DOHH2 (cell line): ENCODE results near the gene TMEM132D.

Experiments
- H3F3A ChIP-seq: fragments of 200-600 bp; sonication (generic), shearing (Covaris generic); 2 replicates; pipeline ENCODE4 v1.6.0; 2016; ENCODE audit warnings: antibody characterized with exemption, mild to moderate bottlenecking; ENCODE audit not compliant: control insufficient read depth, insufficient read depth
- H3K27ac ChIP-seq: fragments of 200-600 bp; sonication (generic); 2 replicates; pipeline ENCODE4 v1.5.1; 2014; ENCODE audit warnings: low read depth, mild to moderate bottlenecking, low read length, moderate library complexity
- H3K27me3 ChIP-seq: fragments of 200-600 bp; sonication (generic); 2 replicates; pipeline ENCODE4 v1.6.1; 2014; ENCODE audit warnings: mild to moderate bottlenecking, low read length, mixed read lengths; ENCODE audit not compliant: control insufficient read depth
- H3K36me3 ChIP-seq: fragments of 200-600 bp; sonication (generic); 2 replicates; pipeline ENCODE4 v1.6.1; 2014; ENCODE audit warnings: mild to moderate bottlenecking, low read length, moderate library complexity, mixed read lengths; ENCODE audit not compliant: control insufficient read depth
- H3K4me1 ChIP-seq: fragments of 200-600 bp; sonication (generic); 2 replicates; pipeline ENCODE4 v1.6.1; 2014; ENCODE audit warnings: mild to moderate bottlenecking, low read length, mixed read lengths; ENCODE audit not compliant: control insufficient read depth
- H3K4me2 ChIP-seq: fragments of 200-600 bp; sonication (generic); 2 replicates; pipeline ENCODE4 v1.6.0; 2014; ENCODE audit warnings: mild to moderate bottlenecking, low read length, moderate library complexity
- H3K4me3 ChIP-seq: fragments of 200-600 bp; sonication (generic); 2 replicates; pipeline ENCODE4 v1.5.1; 2014; ENCODE audit warnings: mild to moderate bottlenecking, low read length, mixed read lengths
- H3K79me2 ChIP-seq: fragments of 200-600 bp; sonication (generic); 2 replicates; pipeline ENCODE4 v1.6.1; 2014; ENCODE audit warnings: mild to moderate bottlenecking, low read length, mixed read lengths; ENCODE audit not compliant: control insufficient read depth
- H3K9me2 ChIP-seq: fragments of 200-600 bp; sonication (generic); replicated peaks from 2 replicates; pipeline ENCODE4 v1.6.1; 2014; ENCODE audit warnings: mild to moderate bottlenecking, low read length, mixed read lengths; ENCODE audit not compliant: control insufficient read depth
- H3K9me3 ChIP-seq: fragments of 200-600 bp; sonication (generic); 2 replicates; pipeline ENCODE4 v1.6.1; 2014; ENCODE audit warnings: antibody characterized with exemption, low read length, mixed read lengths; ENCODE audit not compliant: control insufficient read depth, insufficient read depth
- H4K20me1 ChIP-seq: fragments of 200-600 bp; sonication (generic); 2 replicates; pipeline ENCODE4 v1.6.0; 2014; ENCODE audit warnings: low read depth, mild to moderate bottlenecking, antibody characterized with exemption, low read length, moderate library complexity; ENCODE audit not compliant: control insufficient read depth, insufficient read depth
- EZH2phosphoT487 ChIP-seq: fragments of 200-600 bp; sonication (generic); IDR thresholded peaks from 2 replicates; pipeline ENCODE4 v1.6.1; 2017; ENCODE audit warnings: borderline replicate concordance, mild to moderate bottlenecking, antibody characterized with exemption, low read length, moderate library complexity, mixed read lengths
- TF ChIP-seq, protein P1 (sequence below): fragments of 200-600 bp; sonication (generic); IDR thresholded peaks from one replicate; pipeline ENCODE4 v1.5.1; 2014; ENCODE audit warnings: antibody characterized with exemption, mild to moderate bottlenecking, low read depth, low read length; ENCODE audit not compliant: poor library complexity, severe bottlenecking

Gene TMEM132D

GRCh38 chr12:129788506-129789084 is 115.2 kb downstream of the TMEM132D start:
- H3K9me2 ChIP-seq: no peaks in the 10 kb centered on the region
- no peaks in the 10 kb centered on the region for H3F3A ChIP-seq
- H4K20me1 ChIP-seq: no peaks in the 10 kb centered on the region
- no peaks in the 10 kb centered on the region for H3K9me3 ChIP-seq
- H3K4me1 ChIP-seq: no peaks in the 10 kb centered on the region
- no peaks in the 10 kb centered on the region for H3K36me3 ChIP-seq
- H3K4me2 ChIP-seq: no peak overlapping the region
- no peaks in the 10 kb centered on the region for H3K27me3 ChIP-seq
- no peak overlapping the region for H3K4me3 ChIP-seq
- TF ChIP-seq, protein P1, sequence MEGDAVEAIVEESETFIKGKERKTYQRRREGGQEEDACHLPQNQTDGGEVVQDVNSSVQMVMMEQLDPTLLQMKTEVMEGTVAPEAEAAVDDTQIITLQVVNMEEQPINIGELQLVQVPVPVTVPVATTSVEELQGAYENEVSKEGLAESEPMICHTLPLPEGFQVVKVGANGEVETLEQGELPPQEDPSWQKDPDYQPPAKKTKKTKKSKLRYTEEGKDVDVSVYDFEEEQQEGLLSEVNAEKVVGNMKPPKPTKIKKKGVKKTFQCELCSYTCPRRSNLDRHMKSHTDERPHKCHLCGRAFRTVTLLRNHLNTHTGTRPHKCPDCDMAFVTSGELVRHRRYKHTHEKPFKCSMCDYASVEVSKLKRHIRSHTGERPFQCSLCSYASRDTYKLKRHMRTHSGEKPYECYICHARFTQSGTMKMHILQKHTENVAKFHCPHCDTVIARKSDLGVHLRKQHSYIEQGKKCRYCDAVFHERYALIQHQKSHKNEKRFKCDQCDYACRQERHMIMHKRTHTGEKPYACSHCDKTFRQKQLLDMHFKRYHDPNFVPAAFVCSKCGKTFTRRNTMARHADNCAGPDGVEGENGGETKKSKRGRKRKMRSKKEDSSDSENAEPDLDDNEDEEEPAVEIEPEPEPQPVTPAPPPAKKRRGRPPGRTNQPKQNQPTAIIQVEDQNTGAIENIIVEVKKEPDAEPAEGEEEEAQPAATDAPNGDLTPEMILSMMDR: no peak
- TF ChIP-seq EZH2phosphoT487: no peak
- H3K27ac ChIP-seq: no peak overlapping the region
- H3K79me2 ChIP-seq: no peaks in the 10 kb centered on the region

DNA sequence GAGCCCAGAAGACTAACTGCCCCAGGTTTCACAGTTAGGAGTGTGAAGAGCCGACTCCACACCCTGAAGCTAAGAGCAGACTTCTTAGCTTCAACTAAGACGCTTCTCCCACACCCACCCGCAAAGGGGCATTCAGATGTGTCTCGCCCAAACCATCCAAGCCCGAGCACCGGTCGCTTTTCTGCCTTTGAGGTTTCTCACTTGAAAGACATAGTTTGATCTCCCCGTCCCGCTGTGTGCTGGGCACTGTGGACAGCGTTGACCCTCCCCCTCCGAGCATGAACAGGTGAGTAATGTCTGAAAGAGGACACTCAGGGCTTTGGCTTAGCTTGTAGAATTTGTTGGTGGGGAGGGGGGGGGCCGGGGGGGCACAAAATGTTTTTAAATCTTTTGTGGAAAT is 123.8 kb downstream of the TMEM132D start:
- Histone ChIP-seq H3K27me3 (no peaks in the 10 kb centered on the region), H4K20me1 (no peaks in the 10 kb centered on the region), H3K4me2 (no peak overlapping the region), H3K9me3 (no peaks in the 10 kb centered on the region), H3K4me1 (no peaks in the 10 kb centered on the region), H3K27ac (no peak overlapping the region), H3K9me2 (no peaks in the 10 kb centered on the region), H3K4me3 (no peak overlapping the region), H3K36me3 (no peaks in the 10 kb centered on the region), H3K79me2 (no peaks in the 10 kb centered on the region), H3F3A (no peaks in the 10 kb centered on the region)
- no peak for TF ChIP-seq EZH2phosphoT487
- TF ChIP-seq, protein P1: no peak

DNA sequence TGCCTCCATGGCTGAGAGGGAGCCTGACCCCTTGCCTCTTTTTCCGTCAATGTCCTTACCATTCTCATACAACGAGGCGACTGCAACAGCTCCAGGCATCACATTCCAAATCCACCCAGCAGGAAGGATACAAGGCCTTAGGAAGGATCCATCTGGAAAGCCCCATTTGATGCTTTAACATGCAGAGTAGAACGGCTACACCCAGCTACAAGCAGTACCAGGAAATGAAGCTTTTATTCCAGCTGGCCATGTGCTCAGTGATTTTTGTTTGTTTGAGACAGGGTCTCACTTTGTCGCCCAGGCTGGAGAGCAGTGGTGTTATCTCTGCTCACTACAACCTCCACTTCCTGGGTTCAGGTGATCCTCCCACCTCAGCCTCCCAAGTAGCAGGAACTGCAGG is 124.8 kb downstream of the TMEM132D start:
- H3K9me3 ChIP-seq: no peaks in the 10 kb centered on the region
- TF ChIP-seq, protein P1: no peak
- no peak for TF ChIP-seq EZH2phosphoT487

More for the DNA sequence above, 124.8 kb downstream of the TMEM132D start:
- no peaks in the 10 kb centered on the region for H3K27me3 ChIP-seq
- no peak overlapping the region for H3K4me3 ChIP-seq
- H3K79me2 ChIP-seq: no peaks in the 10 kb centered on the region
- H3F3A ChIP-seq: no peaks in the 10 kb centered on the region
- no peaks in the 10 kb centered on the region for H4K20me1 ChIP-seq
- no peak overlapping the region for H3K27ac ChIP-seq
- H3K9me2 ChIP-seq: no peaks in the 10 kb centered on the region
- H3K36me3 ChIP-seq: no peaks in the 10 kb centered on the region
- no peak overlapping the region for H3K4me2 ChIP-seq
- H3K4me1 ChIP-seq: no peaks in the 10 kb centered on the region
